Measurements from ENCODE around the gene CD7. TPM values are rescaled to one million over a fixed set of nuclear protein-coding genes. Genes with fewer than 3 reads are reported as not detected.

Gene CD7
- total and polyA plus RNA-seq, 2 donors (not counting 1 experiment from before 2014, with no cell fraction given), result 0.67 to 1.3 TPM

- Histone ChIP-seq H3K9ac (ENCODE audit: low read length) (no peak overlapping the region), H3K9me3 (ENCODE audit: control extremely low read depth in 1 of 3, control insufficient read depth in 2 of 3, insufficient read depth in 1 of 3, low read length in 2 of 3) (peaks cover 0 to 5% (median 0%) of the 10 kb centered on the region in 3 donors), H3K27me3 (replicated peaks in 1 of 4; ENCODE audit: control extremely low read depth in 1 of 4, control insufficient read depth in 3 of 4, insufficient read depth in 4 of 4, low read length in 3 of 4) (peaks cover 0 to 10% (median 0%) of the 10 kb centered on the region in 4 experiments), H4K20me1 (ENCODE audit: control insufficient read depth, insufficient read depth, low read length, poor library complexity, severe bottlenecking) (no peaks in the 10 kb centered on the region), H3K4me2 (replicated peaks; ENCODE audit: low read depth, low read length, poor library complexity, severe bottlenecking) (no peak overlapping the region), H3K36me3 (replicated peaks in 1 of 2; ENCODE audit: control extremely low read depth in 1 of 2, control insufficient read depth in 1 of 2, extremely low read depth in 1 of 2, insufficient read depth in 2 of 2, low read length in 1 of 2) (no peaks in the 10 kb centered on the region), H3K4me1 (ENCODE audit: control insufficient read depth in 2 of 2, insufficient read depth in 2 of 2, low read length in 2 of 2) (peaks cover 4% of the 10 kb centered on the region in 2 donors), H3K79me2 (ENCODE audit: control insufficient read depth, insufficient read depth, low read length) (no peaks in the 10 kb centered on the region), H3K27ac (ENCODE audit: low read length in 2 of 2) (no peak overlapping the region), H2AFZ (ENCODE audit: insufficient read depth, low read depth, low read length, poor library complexity, severe bottlenecking) (no peak overlapping the region), H3K4me3 (ENCODE audit: control extremely low read depth in 1 of 5, extremely low read depth in 1 of 5, insufficient read depth in 1 of 5, low read depth in 2 of 5, low read length in 4 of 5) (no peak overlapping the region)
- peaks cover 12% of the 10 kb centered on the region for H3K27me3 Mint-ChIP-seq
- no peak for ATAC-seq (ENCODE audit: low read depth)
- H3K27ac Mint-ChIP-seq, result no peak overlapping the region
- no peaks in the 10 kb centered on the region for H3K9me3 Mint-ChIP-seq (ENCODE audit: insufficient read depth)
- peaks cover 6% of the 10 kb centered on the region for H3K4me1 Mint-ChIP-seq
- intact Hi-C loops (cut with micrococcal nuclease), result no loop called here
- TF ChIP-seq CTCF (IDR thresholded peaks at IDR 0.05), result no peak
- TF ChIP-seq EZH2 (IDR thresholded peaks at IDR 0.05; ENCODE audit: borderline replicate concordance, insufficient read depth, low read depth, low read length, poor library complexity, severe bottlenecking), result no peak
- POLR2A ChIA-PET, result no interaction called here
- CTCF ChIA-PET, result no interaction called here
- WGBS (ENCODE audit: insufficient coverage), result 96% methylated on average over 20 of the region's 28 CpGs
- DNase-seq, result no peak
- H3K4me3 Mint-ChIP-seq, result no peak overlapping the region
These were observed 25.1 kb upstream of the CD7 start for GRCh38 chr17:82342361-82343079.
